GM21576 (cell line): ENCODE results near the gene MCM3.

ENCODE experiments used
- ATAC-seq: cut with Tn5 transposase; IDR thresholded peaks from one replicate; pipeline ENCODE4 v1.9.1; 2021; ENCODE audit warnings: mild to moderate bottlenecking, moderate library complexity; ENCODE audit not compliant: unreplicated experiment

Gene MCM3

DNA sequence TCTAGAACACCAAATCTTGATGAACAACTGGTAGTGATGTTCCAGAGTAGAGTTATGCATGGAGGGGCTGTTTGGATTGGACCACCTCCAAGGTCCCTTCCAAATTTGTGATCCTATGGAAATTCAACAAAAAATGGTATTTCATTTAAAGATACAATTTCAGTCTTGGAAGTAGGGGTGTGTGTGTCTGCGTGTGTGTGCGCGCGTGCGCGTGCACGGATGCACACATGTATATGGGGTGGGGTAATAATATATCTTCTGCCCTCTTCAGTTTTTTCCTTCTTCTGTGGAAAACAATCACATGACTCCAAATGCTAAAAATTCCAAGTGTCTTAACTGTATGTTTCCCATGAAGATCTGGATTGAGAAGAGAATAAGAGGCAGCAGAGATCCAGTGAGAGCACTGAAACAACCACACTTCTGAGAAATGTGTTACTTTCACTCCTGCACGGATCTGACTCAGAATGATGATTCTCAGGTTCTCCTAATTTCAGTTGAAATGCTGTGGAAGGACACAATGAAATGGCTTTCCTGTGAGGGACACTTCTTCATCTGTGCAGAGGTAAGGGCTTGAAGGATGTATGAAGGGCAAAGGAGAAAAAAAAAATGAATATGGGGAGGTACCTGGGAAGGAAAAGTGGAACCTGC is 29.7 kb downstream of the MCM3 start:
- ATAC-seq: no peak

DNA sequence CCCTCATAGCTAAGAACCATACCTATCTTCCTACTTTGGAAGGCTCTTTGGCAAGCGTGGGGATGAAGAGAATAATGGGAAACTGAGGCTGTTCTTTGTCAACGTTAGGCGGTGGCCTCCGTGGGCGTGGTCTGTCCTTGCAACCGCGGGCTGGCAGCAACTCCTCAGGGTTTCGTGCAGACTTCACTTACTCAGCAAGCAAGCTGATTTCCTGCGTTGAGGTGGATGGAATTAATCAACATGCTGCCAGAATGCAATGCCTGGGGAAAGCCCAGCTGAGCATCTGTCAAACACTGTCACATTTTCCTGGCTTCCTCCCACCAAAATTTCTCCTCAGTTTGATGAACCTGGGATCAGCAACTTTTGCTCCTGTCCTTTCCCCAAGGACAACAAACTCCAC is 31.0 kb downstream of the MCM3 start:
- ATAC-seq: no peak

DNA sequence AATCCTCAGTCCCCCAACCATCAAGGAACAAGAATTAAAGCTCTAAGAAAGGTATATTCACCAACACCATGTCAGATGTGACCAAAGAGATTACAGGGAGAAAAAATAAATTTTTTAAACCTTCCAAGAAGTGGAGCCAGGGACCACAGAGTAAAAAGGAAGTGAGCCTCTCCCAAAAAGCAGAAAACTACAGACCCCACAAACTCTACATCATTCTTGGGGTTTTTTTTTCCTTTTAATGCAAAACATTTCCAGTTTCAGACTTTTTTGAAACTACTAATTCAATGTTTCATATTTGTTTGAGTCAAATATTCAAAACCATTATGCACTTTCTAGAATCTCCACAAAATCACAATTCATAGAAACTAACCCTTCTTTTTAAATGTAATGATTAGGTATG is 33.4 kb downstream of the MCM3 start:
- ATAC-seq: no peak

DNA sequence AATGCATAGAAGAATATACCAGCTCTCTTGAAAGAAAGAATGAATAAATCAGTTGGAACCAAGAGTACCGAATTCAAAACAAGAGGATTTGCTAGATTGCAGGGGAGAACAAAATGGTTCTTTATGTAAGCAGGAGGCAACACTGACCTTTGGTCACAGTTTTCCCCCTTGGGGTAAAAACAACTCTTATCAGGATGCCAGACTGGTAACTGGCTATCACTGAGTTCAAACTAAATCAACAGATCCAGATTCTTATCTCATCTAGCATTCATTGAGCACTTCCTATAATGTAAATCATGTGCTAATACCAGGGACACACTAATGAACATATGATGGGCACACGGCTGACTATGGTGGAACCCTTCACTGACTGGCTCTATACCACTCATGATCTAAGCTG is 35.5 kb downstream of the MCM3 start:
- ATAC-seq: no peak

DNA sequence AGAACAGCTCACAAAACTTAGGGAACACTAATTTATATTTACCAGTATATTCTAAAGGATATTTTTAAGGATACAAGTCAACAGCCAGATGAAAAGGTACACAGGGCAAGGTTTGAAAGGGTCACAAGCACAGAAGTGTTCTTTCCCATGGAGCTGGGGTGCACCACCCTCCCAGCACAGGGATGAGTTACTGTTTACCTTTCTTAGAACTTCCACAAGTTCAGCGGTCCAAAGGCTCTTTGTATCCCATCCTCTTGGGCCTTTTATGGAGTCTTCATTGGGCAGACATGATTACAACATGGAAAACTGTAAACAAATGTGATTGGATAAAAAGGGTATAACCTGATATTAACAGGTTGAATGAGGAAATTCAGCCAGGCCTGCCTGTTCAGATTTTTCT is 39.1 kb downstream of the MCM3 start:
- no peak for ATAC-seq

DNA sequence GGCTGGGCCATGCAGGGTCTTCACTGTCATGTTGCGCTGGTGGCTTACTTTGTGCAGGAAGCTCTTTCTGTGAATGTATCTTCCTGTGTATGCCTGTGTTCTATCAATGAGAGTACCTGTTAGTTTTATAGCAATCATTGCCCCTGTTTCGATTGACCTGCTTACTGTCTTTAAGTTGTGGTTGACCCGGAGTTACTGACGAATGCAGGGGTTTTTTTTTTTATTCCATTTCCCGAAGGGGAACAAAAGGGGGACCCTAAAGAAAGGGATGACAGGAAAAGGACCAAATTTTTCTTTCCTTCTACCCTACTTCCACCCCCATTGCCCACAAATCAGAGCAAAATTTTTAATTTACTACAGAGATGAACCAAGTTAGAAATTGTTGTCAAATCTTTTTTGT is 40.1 kb downstream of the MCM3 start, which contains the start of gene IL17F:
IL17F (minus strand) TSS at position 101 of the 400 bp plus-strand sequence; CDS start at position 30, 71 bp downstream.
- no peak for ATAC-seq

DNA sequence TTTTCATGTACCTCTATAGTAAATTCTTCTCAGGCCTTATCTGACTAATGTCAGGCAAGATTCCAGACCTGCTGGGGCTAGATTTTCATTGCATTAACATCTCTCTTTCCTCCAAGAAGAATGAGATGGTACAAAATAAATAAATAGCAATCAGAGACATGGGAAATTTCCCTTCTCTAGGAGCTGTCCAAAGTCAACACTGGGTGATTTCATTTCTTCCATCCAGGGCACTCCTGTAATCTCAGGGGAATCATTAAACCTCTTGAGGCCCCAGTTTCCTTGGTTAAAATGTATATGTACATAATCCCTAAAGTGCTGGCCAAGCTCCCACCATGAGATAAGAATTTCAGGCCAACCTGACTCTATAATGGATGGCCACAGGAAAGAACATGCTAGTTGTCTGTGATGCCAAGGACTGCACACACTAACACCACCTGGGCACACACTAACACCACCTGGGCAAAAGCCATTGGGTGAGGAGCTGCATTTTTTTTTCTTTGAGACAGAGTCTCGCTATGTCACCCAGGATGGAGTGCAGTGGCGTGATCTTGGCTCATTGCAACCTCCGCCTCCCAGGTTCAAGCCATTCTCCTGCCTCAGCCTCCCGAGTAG is 41.2 kb downstream of the MCM3 start:
- ATAC-seq: no peak

DNA sequence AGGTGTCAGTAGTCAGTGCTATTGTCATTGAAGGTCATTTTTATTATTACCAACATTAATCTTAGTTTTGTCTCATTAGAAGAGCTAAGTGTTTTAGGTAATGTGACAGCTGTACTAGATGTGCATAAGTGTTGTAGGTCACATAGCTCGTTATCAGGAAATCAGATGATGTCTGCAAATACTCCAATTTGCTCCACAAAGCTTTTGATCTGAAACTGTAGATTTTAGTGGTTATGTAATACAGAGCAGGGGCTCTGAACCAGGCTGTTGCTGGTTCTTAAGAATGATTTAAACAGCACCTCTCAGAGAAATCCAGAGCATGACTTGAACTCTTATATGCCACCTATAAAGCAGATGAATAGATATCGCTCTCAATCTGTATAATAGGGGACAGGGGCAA is 42.7 kb downstream of the MCM3 start:
- ATAC-seq: no peak

DNA sequence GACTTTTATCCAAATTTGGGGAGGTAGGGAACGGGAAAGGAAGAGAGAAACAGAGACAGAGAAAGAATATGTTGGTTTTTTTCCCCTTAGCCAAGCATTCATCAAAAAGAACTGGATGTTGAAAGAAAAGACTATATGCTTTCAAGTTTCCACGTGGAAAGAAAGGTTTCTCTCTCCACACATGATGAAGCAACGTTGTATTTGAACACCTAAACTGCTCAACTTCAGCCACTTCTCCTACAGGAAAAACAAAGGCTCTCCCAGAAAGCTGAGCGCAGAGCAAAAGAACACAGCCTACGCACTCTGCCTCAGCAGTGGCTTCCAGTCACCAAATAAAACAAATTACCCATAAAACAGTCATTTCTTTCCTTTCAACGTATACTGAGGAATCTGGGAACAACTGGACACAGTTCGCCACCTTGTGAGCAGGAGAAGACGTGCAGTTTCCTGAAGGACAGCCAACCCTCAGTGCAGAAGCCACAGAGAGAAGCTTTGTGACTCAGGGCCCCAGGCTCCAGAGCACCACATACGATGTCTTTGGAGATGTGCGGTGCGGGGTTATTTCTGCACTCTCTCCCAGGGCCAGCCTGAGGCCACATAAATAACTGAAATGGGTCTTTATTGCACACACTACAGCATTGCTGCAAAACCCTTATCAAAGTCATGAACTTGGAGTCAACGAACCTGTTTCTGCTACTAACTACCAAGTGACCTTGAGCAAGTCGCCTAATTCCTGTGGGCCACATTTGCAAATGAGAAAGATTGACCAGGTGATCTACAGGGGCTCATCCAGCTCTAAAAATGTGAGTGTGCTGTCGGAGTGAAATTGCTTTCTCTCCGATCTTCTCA is 50.3 kb downstream of the MCM3 start:
- peak; percentile 85 for ATAC-seq

DNA sequence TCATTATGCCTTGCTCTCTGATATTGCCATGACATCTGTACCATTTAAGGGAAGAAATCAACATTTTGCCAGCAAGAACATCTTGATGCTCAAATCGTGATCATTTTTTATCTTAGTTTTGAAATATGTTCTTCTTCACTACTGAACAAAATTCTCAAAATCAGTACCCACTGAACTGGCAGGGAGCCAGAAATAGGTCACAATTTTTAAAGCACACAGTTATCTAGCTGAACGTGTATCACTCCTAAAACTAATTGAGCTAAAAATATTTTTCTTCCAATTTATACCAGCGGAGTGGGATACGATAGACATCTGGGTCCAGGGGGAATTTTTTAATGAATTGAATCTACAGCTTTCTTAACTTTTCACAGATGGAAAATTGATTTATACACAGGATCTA is 51.5 kb downstream of the MCM3 start:
- ATAC-seq: no peak

DNA sequence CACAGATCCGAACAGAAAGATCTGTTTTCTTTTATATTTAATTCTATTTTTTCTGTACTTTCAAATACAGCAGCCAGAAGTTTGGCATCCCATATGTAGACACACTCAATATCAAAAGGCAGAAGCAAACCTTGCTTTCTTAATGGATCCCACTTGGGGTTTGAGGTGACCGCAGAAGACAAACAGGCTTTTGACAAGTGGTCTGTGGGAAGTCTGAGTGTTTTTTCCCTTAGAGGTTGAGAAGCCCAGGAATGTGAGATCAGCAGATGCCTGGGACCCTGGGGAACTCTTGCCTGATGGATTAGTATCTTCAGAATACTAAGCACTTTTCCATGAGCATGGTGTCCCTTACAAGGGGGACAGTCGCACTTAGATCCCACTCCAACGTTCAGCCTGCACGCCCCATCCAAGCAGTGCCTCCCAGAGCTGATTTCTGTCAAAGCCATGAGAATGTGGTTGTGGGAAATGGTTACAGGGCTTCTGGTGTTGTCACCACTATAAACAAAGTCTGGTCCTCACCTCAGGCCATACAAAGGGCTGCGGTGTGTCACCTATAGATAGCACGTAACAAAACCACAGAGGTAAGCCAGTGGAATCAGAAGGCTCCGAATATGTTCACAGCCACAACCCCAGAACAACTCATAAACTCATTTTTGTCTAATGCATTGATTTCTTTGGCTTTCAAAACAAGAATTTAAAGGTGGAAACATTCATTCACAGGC is 53.0 kb downstream of the MCM3 start:
- ATAC-seq: no peak

DNA sequence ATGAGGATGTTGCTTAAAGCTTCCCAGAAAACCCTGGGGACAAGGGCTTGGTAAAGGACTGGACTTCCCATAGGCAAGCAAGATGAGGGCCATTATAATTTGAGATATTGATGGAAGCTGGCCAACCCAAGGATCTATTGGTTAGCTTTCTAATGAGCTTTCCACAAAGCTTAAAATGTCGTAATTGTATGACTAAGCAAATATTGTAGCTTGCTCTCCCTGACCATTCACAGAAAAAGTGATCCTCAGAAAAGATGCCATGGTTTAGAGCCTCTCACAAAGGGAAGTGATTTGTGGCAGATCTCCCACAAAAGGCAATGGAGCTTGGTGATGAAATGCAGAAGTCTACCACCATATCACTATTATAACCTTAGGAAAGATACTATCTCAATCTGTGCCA is 53.9 kb downstream of the MCM3 start:
- ATAC-seq: no peak

DNA sequence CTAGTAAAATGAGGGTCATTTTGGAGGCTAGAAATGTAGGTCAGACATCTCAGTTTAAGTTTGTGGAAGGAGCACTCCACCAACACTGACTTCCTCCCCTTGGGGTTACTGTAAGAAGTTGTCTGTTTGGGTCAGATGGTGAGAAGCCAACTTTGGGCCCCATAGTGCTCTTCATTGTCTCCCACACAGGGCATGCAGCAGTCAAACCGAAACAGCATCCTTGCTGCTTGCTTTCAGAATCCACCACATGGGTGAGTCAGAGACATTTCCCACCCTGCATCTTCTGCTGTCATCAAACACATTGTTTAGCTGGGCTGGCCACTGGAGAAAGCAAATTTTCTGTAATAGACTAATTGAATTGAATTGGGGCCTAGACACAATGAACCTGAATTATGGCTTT is 57.0 kb downstream of the MCM3 start:
- peak; percentile 100 for ATAC-seq

DNA sequence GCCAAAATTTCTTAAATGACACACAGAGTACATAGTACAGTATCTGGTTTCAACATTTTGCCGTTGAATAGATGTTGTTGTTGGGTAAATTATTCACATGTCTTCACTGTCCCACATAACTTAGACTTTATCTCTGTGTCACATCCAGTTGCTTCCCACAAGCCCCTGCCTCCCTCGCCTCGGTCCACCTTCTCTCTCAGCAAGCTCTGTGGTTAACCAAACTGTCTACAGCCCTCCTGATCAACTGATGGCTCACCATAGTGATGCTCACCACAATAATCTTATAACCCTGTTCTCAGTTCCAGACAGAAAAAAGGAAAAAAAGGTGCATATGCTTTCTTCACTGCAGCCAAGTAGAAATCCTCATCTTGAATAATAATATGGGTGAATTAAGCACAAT is 63.2 kb downstream of the MCM3 start:
- ATAC-seq: peak; percentile 73

DNA sequence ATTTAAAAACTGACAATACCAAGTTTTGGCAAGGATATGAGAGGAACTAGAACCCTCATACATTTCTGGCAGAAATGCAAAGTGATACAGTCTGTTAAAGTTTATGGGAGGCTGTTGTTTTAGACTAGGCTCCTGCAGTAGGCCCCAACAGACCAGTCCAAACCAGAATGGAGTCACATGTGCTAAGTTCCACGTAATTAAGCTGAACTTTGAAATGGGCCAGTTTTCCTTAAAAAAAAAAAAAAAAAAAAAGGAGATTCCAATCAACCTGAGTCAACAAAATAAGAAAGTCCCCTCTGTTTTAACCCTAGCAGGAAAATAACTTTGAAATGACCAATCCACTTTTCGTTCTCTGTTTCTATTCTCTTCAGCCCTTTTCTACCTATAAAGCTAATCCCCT is 66.8 kb downstream of the MCM3 start:
- no peak for ATAC-seq

DNA sequence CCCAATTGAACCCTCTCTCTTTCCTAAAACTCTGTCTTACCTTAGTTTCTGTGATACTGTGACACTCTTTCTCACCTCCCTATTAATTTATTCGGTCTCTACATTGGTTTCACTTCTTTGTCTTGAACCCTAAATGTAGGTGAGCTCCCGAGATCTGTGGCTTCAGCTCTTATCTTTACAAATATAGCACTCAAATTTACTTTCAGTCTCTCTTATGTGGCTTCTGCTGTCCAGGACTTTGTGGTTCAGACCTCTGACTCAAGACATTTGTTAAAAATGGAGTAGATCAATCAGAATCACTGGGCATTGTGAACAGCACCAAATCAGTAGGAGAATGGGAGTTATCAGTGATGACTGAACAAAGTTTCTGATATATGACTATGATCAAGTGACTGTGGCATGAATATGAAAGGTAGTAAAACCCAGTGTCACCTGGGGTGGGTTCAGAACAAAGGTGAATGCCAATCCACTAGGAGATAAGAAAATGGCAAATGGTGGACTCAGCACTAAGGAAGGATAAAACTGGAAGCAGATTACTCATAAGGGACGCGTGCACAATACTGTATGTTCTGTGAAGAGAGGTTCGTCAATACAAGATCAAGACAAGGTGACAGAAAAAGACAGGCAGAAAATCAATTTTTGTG is 67.5 kb downstream of the MCM3 start:
- ATAC-seq: no peak

DNA sequence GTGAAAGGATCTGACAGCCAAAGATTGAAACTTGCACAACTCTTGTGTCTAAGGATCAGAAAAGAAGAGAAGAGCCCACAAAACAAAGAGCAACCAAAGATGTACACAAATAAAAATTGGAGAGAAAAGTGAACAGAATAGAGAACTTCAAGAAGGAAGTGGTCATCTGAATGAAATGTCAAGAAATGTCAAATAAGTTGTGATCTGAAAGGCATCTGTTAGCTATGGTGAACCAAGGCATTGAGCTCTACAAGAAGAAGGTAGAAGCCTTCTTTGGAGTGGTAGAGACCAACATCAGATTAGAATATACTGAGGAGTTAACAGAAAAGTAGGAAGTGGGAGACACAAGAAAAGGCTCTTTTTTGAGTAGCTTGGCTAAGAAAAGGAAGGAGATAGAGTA is 68.8 kb downstream of the MCM3 start:
- no peak for ATAC-seq
